Caco-2 (cell line): ENCODE results near the gene RBX1. TPM values are rescaled to one million over a fixed set of nuclear protein-coding genes. Genes with fewer than 3 reads are reported as not detected.

Experiments
- BruUV-seq: library from RNA; stranded (reverse); fragments of 400-500 nt; replicated peaks from 2 replicates; lab custom pipeline; 2021; lab: Mats Ljungman, UMichigan
- CTCF ChIA-PET: fragments of 300-600 bp; sonication (Branson Sonifier 250); formaldehyde crosslinking; loops from one replicate; lab custom pipeline; 2022; ENCODE audit warnings: antibody characterized with exemption; lab: Charles Lee
- POLR2A ChIA-PET: fragments of 300-600 bp; sonication (Branson Sonifier 250); formaldehyde crosslinking; loops from one replicate; lab custom pipeline; 2022; ENCODE audit warnings: antibody characterized with exemption; lab: Charles Lee
- DNase-seq, 2 experiments: peaks; one replicate each; pipeline versions ENCODE4 v3.0.0 to v3.0.0-alpha.2; 2020 to 2022
- H3K27me3 ChIP-seq: replicated peaks from 2 replicates; pipeline ENCODE4 v1.6.0; 2011; ENCODE audit warnings: low read length; ENCODE audit not compliant: control insufficient read depth, insufficient read depth
- H3K36me3 ChIP-seq: 2 replicates; pipeline ENCODE4 v1.5.1; 2011; ENCODE audit warnings: low read length; ENCODE audit not compliant: control insufficient read depth, insufficient read depth
- H3K4me1 ChIP-seq: fragments of 250-450 bp; sonication (Bioruptor Pico); 2 replicates; pipeline ENCODE4 v1.5.1; 2020; ENCODE audit warnings: mild to moderate bottlenecking
- H3K4me3 ChIP-seq: 2 replicates; pipeline ENCODE4 v1.5.1; 2011; ENCODE audit warnings: low read depth, mild to moderate bottlenecking, control low read depth, low read length
- H3K9me3 ChIP-seq: fragments of 250-450 bp; sonication (Bioruptor Pico); 2 replicates; pipeline ENCODE4 v1.5.1; 2020; ENCODE audit warnings: mild to moderate bottlenecking, moderate library complexity
- H3K27ac Mint-ChIP-seq: one replicate; pipeline ENCODE4 v1.8.0; 2022; ENCODE audit warnings: mixed read lengths; ENCODE audit not compliant: unreplicated experiment
- H3K27me3 Mint-ChIP-seq: one replicate; pipeline ENCODE4 v1.8.0; 2022; ENCODE audit warnings: mixed read lengths; ENCODE audit not compliant: insufficient read depth, unreplicated experiment
- H3K36me3 Mint-ChIP-seq: one replicate; pipeline ENCODE4 v1.8.0; 2022; ENCODE audit warnings: mild to moderate bottlenecking, mixed read lengths; ENCODE audit not compliant: insufficient read depth, unreplicated experiment
- H3K4me1 Mint-ChIP-seq: one replicate; pipeline ENCODE4 v1.8.0; 2022; ENCODE audit warnings: low read depth, mixed read lengths; ENCODE audit not compliant: unreplicated experiment
- H3K4me3 Mint-ChIP-seq: one replicate; pipeline ENCODE4 v1.8.0; 2022; ENCODE audit warnings: mild to moderate bottlenecking, moderate library complexity, mixed read lengths; ENCODE audit not compliant: unreplicated experiment
- H3K9me3 Mint-ChIP-seq: one replicate; pipeline ENCODE4 v1.8.0; 2022; ENCODE audit warnings: mixed read lengths; ENCODE audit not compliant: unreplicated experiment
- intact Hi-C: fragments of 100-400 bp; cut with micrococcal nuclease; formaldehyde crosslinking; loops from one replicate; pipeline ENCODE4 v1.10.0; 2022; ENCODE audit not compliant: unreplicated experiment
- total RNA-seq: library from RNA; stranded (reverse); gene quantifications from 2 replicates; pipeline ENCODE4 v1.2.3, GENCODE V29; 2022
- TF ChIP-seq, protein P1 (sequence below), 2 experiments: fragments of 200-600 bp in 1 of 2; IDR thresholded peaks; 1 replicate in 1 of 2; 2 replicates in 1 of 2; pipeline versions ENCODE4 v1.5.1 to v1.8.0; 2011 to 2022; ENCODE audit warnings: antibody characterized with exemption in 1 of 2, control low read depth in 1 of 2, inconsistent platforms in 1 of 2, low read depth in 1 of 2, low read length in 1 of 2, mild to moderate bottlenecking in 1 of 2, moderate library complexity in 1 of 2; ENCODE audit not compliant: insufficient read depth in 1 of 2, severe bottlenecking in 1 of 2, unreplicated experiment in 1 of 2

The RBX1 gene
- total RNA-seq, 1 experiment from 2014 or later = 70.0 TPM

DNA sequence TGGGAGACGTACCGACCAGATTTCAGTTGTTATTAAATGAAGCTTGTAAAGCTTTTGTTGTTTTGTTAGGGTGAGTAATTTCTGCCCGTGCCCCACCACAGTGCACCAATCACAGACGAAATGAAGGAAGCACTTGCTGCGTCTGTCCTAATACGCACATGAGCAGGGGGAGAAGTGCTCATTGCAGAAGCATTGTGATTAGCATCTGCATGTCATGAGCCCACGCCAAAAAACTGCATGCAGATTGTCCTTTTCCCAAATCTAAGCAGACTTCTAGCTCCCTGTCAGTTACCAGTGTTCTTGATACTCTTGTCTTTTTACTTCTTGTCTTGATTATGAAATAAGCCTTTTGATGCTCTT lies 15.5 kb downstream of the RBX1 start:
- Mint-ChIP-seq H3K4me1 (peaks cover 5% of the 10 kb centered on the region), H3K36me3 (peaks cover 84% of the 10 kb centered on the region), H3K4me3 (no peak overlapping the region), H3K9me3 (no peaks in the 10 kb centered on the region), H3K27ac (no peak overlapping the region), H3K27me3 (no peaks in the 10 kb centered on the region)
- BruUV-seq = no TSS peak
- Histone ChIP-seq H3K9me3 (no peaks in the 10 kb centered on the region), H3K4me3 (no peak overlapping the region), H3K27me3 (no peaks in the 10 kb centered on the region), H3K36me3 (no peaks in the 10 kb centered on the region; the same call in none of the 2 replicates), H3K4me1 (0 out of 2 replicates have a peak, but pooled peaks cover 6% of the 10 kb centered on the region)
- intact Hi-C loops = no loop called here
- TF ChIP-seq, protein P1, sequence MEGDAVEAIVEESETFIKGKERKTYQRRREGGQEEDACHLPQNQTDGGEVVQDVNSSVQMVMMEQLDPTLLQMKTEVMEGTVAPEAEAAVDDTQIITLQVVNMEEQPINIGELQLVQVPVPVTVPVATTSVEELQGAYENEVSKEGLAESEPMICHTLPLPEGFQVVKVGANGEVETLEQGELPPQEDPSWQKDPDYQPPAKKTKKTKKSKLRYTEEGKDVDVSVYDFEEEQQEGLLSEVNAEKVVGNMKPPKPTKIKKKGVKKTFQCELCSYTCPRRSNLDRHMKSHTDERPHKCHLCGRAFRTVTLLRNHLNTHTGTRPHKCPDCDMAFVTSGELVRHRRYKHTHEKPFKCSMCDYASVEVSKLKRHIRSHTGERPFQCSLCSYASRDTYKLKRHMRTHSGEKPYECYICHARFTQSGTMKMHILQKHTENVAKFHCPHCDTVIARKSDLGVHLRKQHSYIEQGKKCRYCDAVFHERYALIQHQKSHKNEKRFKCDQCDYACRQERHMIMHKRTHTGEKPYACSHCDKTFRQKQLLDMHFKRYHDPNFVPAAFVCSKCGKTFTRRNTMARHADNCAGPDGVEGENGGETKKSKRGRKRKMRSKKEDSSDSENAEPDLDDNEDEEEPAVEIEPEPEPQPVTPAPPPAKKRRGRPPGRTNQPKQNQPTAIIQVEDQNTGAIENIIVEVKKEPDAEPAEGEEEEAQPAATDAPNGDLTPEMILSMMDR (IDR thresholded peaks at IDR 0.05; ENCODE audit: insufficient read depth in 1 of 2, low read depth in 1 of 2, low read length in 1 of 2, severe bottlenecking in 1 of 2, unreplicated experiment in 1 of 2) = no peak
- CTCF ChIA-PET = no interaction called here
- no peak for DNase-seq
- POLR2A ChIA-PET = interaction anchor here (0.5 kb wide), 1 partner anchor 13 kb away, joined by 4 read pairs; no protein-coding TSS in a partner anchor

DNA sequence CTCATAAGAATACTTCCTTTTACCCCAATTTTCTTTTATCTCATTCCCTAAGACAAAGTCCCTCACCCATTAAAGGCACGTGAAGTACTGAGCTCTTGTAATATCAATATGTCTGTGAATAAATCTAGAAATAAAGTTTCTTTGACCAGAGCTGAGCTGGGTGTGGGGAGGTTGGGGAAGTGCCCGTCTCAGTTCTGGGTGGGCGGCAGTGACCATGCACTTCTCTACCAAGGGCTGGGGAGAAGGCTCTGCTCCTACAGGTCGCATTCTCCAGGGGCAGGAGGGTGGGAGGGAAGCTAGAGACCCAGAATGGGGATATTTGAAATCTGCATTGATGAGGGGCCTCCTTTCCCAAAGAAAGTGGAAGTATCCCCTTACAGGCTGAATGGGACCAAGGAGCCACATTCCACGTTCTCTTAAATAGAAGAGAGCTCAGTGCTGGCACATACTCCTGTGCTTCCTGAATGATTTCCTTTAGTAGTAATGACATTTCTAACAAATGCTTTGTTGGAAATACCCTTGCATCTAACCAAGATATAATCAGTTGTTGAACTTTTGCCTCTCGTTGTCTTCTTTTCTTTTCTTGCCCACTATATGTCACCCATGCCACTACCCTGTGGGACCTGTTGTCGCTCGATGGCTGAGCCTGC lies 16.1 kb downstream of the RBX1 start:
- H3K27ac Mint-ChIP-seq = no peak overlapping the region
- H3K4me1 Mint-ChIP-seq = peaks cover 5% of the 10 kb centered on the region
- Histone ChIP-seq H3K4me3 (no peak overlapping the region), H3K9me3 (no peaks in the 10 kb centered on the region), H3K27me3 (no peaks in the 10 kb centered on the region), H3K36me3 (no peaks in the 10 kb centered on the region; the same call in none of the 2 replicates), H3K4me1 (0 out of 2 replicates have a peak, but pooled peaks cover 6% of the 10 kb centered on the region)
- BruUV-seq = no TSS peak
- intact Hi-C loops = no loop called here
- ChIA-PET CTCF (no interaction called here), POLR2A (interaction anchor here (0.5 kb wide), 1 partner anchor 13 kb away, joined by 4 read pairs; no protein-coding TSS in a partner anchor)
- TF ChIP-seq, protein P1 (IDR thresholded peaks at IDR 0.05; ENCODE audit: insufficient read depth in 1 of 2, low read depth in 1 of 2, low read length in 1 of 2, severe bottlenecking in 1 of 2, unreplicated experiment in 1 of 2) = no peak
- no peak for DNase-seq
- peaks cover 80% of the 10 kb centered on the region for H3K36me3 Mint-ChIP-seq
- H3K27me3 Mint-ChIP-seq = no peaks in the 10 kb centered on the region
- no peak overlapping the region for H3K4me3 Mint-ChIP-seq
- no peaks in the 10 kb centered on the region for H3K9me3 Mint-ChIP-seq

DNA sequence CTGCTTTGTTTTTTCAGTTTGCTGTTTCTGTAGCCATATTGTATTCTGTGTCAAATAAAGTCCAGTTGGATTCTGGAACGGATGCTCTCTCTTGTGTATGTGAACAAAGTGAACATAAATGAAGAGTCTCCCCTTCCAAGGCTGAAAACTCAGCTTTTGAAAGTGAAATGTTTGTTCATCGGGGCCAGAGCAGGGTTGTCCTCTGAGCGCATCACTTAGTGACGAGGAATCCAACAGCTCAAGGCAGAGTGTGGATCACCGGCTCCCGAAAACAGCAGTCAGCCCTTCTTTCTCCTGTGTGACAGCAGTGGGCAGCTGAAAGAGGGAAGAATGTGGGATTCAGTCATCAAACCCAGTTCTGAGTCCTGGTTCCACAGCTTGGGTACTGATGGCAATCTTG lies 21.4 kb downstream of the RBX1 start:
- Mint-ChIP-seq H3K4me1 (no peaks in the 10 kb centered on the region), H3K27me3 (no peaks in the 10 kb centered on the region), H3K9me3 (no peaks in the 10 kb centered on the region), H3K27ac (no peak overlapping the region), H3K36me3 (peaks cover 40% of the 10 kb centered on the region), H3K4me3 (no peak overlapping the region)
- BruUV-seq = no TSS peak
- TF ChIP-seq, protein P1 (IDR thresholded peaks at IDR 0.05; ENCODE audit: insufficient read depth in 1 of 2, low read depth in 1 of 2, low read length in 1 of 2, severe bottlenecking in 1 of 2, unreplicated experiment in 1 of 2) = no peak
- H3K27me3 ChIP-seq = no peaks in the 10 kb centered on the region
- CTCF ChIA-PET = no interaction called here
- POLR2A ChIA-PET = interaction anchor here (0.5 kb wide), 1 partner anchor 26 kb away, joined by 11 read pairs; no protein-coding TSS in a partner anchor
- H3K36me3 ChIP-seq = no peaks in the 10 kb centered on the region
- H3K4me3 ChIP-seq = no peak overlapping the region
- no peak for DNase-seq
- H3K9me3 ChIP-seq = no peaks in the 10 kb centered on the region
- intact Hi-C loops = no loop called here
- no peaks in the 10 kb centered on the region for H3K4me1 ChIP-seq
